Limb (tissue), 2 donors: ENCODE results near the gene EPHA6.
A peak's percentile ranks its signal among the peaks of the same experiment; 100 is the strongest.

ENCODE experiments used
- DNase-seq, 2 donors: peaks; one replicate each; pipeline ENCODE4 v3.0.0-alpha.2; 2016; ENCODE audit errors: extremely low spot score in 2 of 2

Gene EPHA6

DNA sequence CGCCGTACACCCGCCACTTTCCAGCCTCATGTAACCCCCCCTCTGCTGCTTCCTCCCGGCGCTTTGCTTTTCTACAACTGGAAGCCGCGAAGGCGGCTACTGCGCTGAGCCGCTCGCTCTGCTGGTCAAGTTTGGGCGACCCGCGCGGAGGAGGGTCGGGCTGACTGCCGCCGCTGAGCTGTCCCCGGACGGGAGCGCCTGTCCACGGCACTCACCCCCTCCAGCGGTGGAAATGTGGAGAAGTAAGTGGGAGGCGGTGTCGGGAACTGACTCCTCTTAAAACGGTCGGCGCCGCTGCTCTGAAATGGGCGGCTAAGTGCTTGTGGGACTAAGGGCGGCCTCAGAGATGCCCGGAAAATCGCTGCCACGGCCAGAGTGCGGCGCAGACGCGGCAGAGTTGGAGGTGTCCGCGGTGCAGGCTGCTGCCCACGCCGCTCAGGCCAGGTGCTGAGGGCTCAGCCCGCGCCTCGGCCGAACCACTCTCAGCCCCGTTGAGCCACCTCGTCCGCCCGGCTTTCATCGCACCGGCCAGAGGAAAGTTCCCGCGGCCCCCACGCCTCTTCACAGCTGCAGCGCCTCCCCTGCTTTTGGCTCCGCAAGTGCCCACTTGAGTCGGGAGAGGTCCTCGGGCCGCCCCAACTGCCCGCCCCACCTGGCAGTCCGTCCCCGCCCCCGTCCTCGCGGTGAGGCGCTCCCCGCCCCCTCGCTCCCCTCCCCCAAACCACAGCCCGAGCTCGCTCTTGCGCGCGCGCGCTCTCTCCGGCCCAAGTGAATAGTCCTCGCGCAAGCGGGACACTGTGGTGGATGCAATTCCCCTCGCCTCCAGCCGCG, at the start of gene EPHA6:
Gene EPHA6, plus strand, starts transcription at position 775 of the 831 bp plus-strand sequence.
- peak; percentile 32 to 77 for DNase-seq

DNA sequence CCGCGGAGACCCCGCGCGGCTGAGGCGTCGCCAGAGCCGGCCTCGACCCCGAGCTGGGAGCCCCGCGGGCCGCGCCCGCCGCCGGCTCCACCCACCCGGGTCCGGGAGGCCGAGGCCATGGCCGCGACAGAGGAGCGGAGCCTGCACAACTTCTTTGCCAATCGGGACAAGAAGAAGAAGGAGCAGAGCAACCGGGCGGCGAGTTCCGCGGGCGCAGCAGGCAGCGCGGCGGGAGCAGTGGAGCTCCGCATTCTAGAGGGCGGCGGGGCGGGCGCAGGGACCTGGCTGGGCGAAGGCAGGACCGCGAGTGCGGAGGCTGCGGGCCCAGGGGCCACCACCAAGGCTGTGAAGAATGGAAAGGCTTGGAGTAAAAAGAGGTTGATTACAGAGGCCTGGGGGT, 37.6 kb upstream of the EPHA6 start:
- DNase-seq = no peak

DNA sequence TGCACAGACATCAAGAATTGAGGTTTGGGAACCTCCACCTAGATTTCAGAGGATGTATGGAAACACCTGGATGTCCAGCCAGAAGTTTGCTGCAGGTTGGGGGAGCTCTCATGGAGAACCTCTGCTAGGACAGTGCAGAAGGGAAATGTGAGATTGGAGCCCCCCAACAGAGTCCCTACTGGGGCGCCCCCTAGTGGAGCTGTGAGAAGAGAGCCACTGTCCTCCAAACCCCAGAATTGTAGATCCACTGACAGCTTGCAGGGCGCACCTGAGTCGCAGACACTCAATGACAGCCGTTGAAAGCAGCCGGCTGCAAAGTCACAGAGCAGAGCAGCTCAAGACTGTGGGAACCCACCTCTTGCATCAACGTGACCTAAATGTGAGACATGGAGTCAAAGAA, 34.6 kb upstream of the EPHA6 start:
- no peak for DNase-seq

DNA sequence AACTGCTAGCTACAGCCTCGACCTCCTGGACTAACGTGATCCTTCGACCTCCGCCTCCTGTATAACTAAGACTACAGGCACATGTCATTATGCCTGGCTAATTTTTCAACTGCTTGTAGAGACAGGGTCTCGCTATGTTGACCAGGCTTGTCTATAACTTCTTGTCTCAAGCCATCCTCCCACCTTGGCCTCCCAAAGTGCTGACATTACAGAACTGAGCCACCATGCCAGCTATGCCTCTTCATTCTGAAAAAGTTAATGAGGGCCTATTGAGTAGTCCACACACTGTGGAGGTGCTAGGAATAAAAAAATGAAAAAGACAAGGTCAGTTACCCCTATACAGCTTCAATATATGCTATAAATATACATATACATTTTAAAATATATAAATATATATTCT, 18.3 kb upstream of the EPHA6 start:
- DNase-seq = no peak

DNA sequence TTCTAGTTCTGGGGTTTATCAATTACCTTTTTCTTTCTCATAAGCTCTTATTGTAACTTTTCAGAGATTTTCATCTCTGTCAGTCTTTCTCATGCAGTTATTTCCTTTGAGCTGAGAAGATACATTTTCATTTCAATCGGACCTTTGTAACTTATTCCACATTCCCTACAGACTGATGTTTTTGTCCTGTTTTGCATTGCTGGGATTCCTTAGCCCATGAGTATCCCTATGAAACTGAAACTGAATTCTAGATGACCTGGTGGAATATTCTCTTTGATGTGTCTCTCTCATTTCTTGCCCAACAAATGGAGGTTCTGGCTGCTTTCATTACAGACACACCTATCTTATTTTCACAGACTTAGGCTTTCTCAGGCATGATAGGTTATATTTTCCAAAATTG, 10.5 kb upstream of the EPHA6 start:
- DNase-seq = no peak

DNA sequence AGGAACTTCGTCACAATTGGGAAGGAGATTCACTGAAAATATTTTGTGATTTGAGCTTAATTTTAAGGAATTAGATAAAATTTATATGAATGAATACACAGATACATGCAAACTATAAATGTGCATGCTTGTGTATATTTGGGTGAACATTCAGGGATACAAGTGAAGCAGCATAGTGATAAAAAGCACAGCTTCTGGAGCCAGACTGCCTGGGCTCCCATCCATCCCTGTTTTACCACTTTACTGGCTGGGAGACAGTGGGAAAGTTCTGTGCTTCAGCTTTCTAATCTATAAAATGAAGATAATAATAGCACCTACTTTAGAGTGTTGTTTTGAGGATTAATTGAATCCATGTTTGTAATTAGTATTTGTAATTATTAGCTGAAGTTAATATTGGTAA, 8.1 kb upstream of the EPHA6 start:
- DNase-seq = no peak

DNA sequence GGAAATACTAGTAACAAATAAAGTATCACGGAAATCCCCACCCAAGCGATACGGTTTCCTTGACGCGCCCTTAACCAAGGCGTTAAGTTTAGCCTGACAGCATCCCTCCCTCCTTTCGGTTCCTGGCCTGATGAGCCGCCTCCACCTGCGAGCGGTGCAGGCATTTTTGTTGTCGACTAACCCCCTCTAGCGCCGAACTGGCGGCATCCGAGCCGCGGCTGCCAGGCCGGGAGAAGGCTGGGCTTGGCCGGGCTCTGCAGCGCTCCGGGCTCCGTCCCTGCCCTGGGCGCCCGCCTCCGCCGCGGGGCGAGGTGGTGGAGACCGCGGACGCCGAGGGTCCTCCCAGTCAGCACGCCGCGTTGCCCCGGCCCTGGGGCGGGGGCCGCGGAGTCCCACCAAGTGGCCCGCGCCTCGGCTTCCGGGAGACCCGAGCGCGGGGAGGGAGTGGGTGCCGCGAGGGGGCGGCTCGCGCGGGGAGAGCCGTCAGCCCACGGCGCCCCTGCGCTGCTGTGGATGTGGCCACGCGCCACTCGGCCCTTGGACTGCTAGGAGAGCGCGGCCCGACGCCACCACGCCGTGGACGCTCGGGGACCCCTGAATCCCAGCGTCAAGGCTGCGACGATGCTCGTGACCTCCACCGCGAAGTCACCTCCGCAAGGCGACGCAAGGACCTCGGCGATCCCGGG, 1.1 kb upstream of the EPHA6 start:
- peak; percentile 79 to 90 for DNase-seq

DNA sequence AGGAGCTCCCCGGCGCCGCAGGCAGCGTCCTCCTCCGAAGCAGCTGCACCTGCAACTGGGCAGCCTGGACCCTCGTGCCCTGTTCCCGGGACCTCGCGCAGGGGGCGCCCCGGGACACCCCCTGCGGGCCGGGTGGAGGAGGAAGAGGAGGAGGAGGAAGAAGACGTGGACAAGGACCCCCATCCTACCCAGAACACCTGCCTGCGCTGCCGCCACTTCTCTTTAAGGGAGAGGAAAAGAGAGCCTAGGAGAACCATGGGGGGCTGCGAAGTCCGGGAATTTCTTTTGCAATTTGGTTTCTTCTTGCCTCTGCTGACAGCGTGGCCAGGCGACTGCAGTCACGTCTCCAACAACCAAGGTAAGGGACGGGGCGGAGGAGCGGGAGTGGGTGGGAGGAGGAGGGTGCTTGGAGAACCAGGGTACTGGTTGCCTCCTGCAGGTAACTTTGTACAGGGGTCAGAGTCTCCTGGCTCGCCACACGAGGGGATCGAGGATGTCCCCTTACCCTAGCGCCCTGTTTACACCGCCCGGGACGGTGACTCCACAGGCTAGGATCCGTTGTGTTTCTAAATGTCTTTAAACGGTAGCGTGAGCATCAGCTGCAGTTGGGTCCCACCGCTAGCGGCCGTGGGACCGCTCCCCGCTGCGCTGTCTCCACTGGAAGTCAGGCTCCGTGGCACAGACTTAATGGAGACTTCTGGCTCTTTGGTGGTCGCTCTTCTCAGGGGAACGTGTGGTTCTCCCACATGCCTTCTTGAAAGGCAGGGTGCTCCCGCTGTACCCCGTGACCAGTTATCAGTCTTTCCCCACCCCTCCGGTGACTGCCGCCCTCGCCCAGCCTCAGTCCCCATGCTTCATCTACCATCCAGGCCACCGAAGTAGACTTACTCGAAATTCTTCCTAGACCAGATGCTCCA, 515 bp downstream of the EPHA6 start:
- DNase-seq = peak in 1 of 2 donors; percentile 53

DNA sequence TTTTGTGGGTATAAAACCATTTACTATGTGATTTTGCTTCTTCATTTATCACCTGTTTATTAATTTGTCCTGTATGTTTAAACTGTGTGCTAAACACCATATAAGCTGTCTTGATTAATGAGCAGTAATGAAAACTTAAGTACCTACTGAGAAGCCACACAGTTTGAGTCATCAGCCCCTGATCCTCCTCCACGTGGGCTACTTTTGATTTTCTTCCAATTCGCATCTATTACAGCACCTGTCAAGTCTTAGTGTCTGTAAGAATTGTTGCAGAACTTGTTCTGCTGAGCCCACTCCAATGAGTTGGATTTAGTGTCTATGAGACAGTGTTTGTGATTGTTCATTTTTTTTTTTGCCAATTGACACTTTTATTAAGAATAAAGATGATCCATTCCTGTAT, 16.8 kb downstream of the EPHA6 start:
- DNase-seq = no peak

DNA sequence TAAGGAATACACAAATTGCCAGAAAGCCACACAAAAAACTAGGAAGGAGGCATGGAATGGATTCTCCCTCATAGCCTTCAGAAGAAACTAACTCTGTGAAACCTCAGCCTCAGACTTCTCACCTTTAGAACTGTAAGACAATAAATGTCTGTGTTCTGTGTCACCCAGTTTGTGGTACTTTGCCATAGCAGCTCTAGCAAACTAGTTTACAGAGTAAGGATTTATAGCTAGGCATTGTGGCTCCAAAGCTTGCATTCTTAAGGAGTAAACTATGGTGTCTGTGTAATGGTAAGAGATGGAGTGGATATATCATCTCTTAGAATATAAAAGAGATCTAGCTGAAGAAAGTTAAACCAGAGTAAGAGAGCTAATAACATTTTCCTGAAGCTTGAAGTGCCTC, 18.9 kb downstream of the EPHA6 start:
- no peak for DNase-seq

DNA sequence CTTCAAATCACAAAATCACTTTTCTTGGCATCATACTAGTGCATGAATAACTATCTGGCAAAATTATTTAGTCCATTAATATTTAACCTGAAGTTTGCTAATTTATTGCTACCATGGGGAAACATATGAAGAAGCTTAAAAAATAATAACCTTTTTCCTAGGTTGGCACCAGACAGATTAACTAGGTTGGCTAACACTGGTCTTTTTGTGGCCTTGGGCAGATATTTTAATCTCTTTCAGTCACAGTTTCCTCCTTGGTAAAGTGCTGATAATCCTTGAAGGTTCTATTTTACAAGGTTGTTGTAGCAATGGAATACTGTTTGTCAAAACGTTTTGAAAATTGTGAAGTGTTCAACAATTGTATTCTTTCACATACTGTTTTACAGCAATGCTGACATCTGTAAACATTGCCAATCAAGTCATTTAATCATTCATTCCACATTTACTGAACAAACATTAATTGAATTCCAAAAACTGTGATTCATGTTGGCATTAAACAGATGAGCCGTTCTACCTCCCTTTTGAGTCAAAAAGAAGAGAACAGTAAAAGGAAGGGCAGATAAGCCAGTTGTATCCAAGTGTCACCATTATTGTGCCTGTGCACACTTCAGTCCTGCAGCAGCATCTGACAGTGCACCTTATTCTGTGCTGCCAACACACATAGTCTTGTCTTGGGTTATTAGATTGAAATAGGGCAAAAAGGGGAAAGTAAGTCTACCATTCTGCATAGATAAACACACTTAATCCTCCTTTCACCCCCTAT, 21.9 kb downstream of the EPHA6 start:
- DNase-seq = no peak

DNA sequence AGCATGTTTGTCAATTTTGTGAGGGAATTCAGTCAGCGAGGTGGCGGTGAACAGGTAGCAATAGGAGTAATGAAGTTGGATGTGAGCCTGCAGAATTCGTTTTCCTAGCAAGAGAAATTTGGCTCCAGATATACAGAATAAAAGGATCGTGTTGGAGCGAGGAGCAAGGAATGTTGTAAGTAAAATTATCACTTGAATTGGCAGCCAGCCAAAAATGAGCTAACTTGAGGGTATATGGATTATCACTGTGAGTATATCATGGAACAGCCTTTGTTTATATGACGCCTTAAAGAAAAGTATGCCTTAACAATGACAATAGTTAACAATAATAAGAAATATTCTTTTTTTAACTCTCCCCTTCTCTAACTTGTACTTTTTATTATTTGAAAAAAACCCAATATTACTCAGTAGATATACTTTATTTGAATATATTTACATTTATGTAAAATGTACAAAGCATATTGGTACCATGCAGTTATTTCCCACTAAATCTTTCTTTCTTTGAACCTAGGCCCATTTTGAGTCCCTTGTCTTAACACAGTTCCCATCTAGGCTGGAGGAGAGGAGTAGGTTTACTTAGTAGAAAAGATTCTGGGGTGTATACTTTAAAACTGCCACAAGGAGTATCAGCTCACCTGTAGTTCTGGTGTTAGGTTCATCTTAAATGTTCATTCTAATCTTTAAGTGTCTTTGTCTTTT, 29.3 kb downstream of the EPHA6 start:
- DNase-seq = no peak

DNA sequence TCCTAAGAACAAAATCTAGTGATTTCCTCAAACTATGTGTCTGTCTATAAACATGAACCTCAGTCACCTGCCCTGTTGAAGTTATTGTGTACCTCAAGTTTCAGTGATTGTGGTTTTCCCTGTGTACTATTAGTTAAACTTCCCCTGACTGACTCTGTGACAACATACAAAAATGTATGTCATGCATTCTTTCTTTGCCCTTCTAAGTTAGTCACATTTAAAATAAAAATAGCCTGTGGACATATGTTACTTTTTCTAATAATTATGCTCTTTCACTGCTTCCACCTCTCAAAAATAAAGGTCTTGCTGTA, 29.8 kb downstream of the EPHA6 start:
- no peak for DNase-seq

DNA sequence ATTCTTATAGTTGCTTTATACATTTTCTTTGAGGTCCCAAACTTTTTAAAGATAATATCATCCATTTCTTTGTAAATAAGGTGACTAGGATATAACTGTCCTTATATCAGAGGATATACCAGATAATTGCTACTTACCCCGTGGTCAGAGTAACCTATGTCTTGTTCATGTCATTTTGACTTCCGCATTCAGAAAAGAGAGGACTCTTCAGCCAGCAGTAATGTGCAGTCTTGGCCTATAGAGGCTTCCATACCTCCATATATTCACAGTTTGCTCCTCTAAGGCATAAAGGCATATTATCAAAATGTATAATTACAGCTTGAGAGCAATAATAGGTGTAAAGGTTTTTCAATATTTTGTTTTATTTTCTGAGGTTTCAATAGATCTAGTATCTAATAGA, 38.5 kb downstream of the EPHA6 start:
- no peak for DNase-seq

DNA sequence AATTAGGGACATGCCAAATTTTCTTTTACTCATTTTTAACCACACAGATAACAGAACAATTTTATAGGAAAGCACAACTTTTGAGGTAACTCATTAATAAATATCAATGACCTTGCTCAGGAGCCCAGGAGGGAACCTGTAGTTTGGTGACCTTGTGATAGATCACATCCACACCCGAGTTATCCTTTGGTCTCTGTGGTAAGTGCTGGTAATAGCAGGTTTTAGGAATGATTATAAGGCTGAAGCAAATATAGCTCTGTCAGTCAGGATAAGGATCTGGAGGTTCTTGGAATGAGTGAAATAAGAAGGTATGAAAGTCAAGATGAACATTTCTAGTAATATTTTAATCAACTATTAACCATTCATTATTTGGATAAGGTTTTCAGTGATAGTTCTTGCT, 46.5 kb downstream of the EPHA6 start:
- no peak for DNase-seq

DNA sequence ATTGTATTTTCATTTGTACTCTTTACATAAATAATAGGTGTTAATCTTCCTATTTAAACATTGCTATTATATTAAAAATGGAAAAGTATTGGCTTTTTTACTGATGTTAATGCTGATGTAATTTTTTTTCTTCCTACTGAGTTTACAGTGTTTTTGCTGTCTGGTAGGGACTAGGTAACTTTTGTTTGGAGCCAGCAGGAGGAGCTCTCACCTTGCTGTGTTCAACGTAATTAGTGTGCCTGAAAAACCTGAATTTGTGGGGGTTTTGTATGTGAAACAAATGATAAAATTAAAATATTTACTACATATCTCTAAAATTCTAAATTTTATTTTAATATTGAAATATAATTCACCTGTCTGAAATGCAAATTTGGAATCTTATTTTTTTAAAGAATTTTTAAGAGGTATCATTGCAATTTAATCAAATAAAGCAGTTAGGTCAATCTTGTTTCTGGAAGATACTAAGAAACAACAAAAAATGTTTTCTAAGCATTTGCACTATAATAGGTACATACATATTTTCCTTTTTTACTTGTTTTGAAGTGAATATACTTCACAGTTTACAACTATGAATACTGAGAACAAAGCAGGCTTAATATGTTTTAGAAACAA, 48.8 kb downstream of the EPHA6 start:
- peak; percentile 48 to 53 for DNase-seq

DNA sequence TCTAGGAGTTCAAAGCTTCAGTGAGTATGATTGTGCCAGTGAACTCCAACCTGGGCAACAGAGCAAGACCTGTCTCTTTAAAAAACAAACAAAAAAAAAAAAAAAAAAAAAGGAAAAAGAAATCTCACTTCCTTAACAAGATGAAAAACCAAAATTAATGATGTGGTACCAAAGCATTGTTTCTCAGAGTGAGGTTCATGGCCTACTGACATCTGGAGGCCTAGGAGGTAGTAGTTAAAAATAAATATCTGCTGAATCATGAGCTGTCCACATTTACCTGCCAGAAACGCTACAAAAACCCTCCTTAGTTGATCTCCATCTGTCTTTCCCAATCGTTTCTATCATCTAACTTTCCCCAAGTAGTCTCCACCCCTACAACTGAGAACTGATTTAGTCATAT, 51.2 kb downstream of the EPHA6 start:
- no peak for DNase-seq

DNA sequence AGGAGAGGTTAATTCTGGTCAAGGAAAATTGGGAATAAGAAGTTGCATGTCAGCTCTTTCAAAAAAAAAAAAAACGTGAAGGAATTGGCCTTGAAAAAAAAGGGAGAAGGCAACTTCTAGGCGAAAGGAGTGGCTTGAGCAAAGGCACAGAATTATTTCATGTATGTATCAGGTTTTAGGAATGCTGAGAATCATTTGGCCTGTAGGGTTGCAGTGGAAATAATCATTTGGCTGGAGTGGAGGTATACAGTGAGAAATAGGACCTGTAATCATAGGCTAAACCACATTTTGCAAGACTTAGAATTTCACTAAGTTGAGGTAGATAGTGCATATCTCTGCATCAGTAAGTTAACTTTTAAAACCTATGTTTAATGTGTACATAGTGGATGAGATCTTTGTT, 54.9 kb downstream of the EPHA6 start:
- no peak for DNase-seq

DNA sequence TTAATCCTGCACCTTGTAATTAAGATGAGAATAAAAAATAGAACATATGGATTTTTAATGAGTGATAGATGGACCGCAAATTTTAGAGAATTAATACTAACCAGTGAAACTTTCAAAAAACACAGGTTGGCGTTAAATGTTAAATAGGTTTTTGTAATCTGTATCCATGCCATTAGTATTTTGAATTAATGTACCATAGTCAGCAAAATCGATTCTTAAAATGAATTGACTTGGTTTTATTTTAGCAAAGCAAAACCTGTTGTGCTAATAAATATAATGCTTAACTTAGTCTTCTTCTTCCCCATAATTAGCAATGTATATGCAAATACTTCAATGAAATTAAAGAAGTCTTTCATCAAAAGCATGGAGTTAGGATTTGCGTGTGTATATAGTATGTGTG, 63.1 kb downstream of the EPHA6 start:
- DNase-seq = no peak

DNA sequence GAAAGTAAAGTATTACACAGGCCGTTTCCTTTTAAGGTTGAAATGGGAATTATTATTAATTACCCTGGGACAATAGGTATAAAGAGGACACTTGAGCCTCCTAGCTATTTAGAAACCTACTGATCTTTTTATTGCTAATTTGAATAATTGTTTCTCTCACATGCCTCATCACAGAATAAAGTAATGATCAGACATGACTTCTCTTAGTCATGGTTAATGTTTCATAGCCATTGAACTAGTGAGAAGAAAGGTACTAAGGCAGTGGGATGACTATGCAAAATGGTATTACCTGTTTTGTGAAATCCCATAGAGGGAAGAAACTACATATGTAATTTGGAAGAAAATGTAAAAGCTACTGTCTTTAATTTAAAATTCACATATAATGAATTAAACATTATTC, 85.6 kb downstream of the EPHA6 start:
- no peak for DNase-seq
